SK-N-SH (cell line): ENCODE data around the gene PIK3IP1.

Experiments used
- CTCF ChIP-seq: fragments of 200-600 bp; sonication (generic); IDR thresholded peaks from 2 replicates; pipeline ENCODE4 v1.6.1; 2017; ENCODE audit warnings: antibody characterized with exemption, mild to moderate bottlenecking, moderate library complexity
- EP300 ChIP-seq, 2 experiments: IDR thresholded peaks; 2 replicates each; pipeline versions ENCODE4 v1.4.0 to v1.6.1; 2012; ENCODE audit warnings: borderline replicate concordance in 1 of 2, low read depth in 1 of 2, low read length in 1 of 2
- GATA2 ChIP-seq: sonication (generic); formaldehyde crosslinking; IDR thresholded peaks from 2 replicates; pipeline ENCODE4 v1.5.0; 2020; ENCODE audit warnings: mild to moderate bottlenecking, missing genetic modification reagents
- MXI1 ChIP-seq: IDR thresholded peaks from 2 replicates; pipeline ENCODE4 v1.6.1; 2012; ENCODE audit warnings: mild to moderate bottlenecking, low read depth, low read length, improper control_type of control experiment
- NFIC ChIP-seq: IDR thresholded peaks from 2 replicates; pipeline ENCODE4 v1.4.0; 2012; ENCODE audit warnings: borderline replicate concordance
- NRF1 ChIP-seq: IDR thresholded peaks from 2 replicates; pipeline ENCODE4 v1.6.1; 2012; ENCODE audit warnings: low read depth, mild to moderate bottlenecking, low read length
- RAD21 ChIP-seq: IDR thresholded peaks from 2 replicates; pipeline ENCODE4 v1.6.1; 2012; ENCODE audit warnings: mild to moderate bottlenecking, low read length
- RCOR1 ChIP-seq: fragments of 150-350 bp; IDR thresholded peaks from 2 replicates; pipeline ENCODE4 v1.6.1; 2017; ENCODE audit warnings: antibody characterized with exemption, low read length
- REST ChIP-seq: IDR thresholded peaks from 2 replicates; pipeline ENCODE4 v1.6.1; 2012; ENCODE audit warnings: mild to moderate bottlenecking, low read depth, low read length, moderate library complexity
- RFX5 ChIP-seq: IDR thresholded peaks from 2 replicates; pipeline ENCODE4 v1.6.1; 2012; ENCODE audit warnings: mild to moderate bottlenecking, improper control_type of control experiment, low read length
- SIN3A ChIP-seq: IDR thresholded peaks from 2 replicates; pipeline ENCODE4 v1.6.1; 2012; ENCODE audit warnings: low read depth, mild to moderate bottlenecking, low read length, moderate library complexity, borderline replicate concordance
- YY1 ChIP-seq: IDR thresholded peaks from 2 replicates; pipeline ENCODE4 v1.4.0; 2012; ENCODE audit warnings: low read depth, mild to moderate bottlenecking
- ZBTB33 ChIP-seq: IDR thresholded peaks from 2 replicates; pipeline ENCODE4 v1.4.0; 2012; ENCODE audit warnings: low read depth, borderline replicate concordance

- TF ChIP-seq EP300 (IDR thresholded peaks at IDR 0.05; ENCODE audit: borderline replicate concordance in 1 of 2, low read depth in 1 of 2, low read length in 1 of 2) (no peak), REST (no peak), ZBTB33 (no peak), CTCF (no peak), YY1 (no peak), SIN3A (no peak), RAD21 (no peak), GATA2 (CRISPR knock-in tag) (no peak), RFX5 (no peak), RCOR1 (no peak), NRF1 (no peak), MXI1 (no peak), NFIC (no peak)
These were observed 44.9 kb upstream of the PIK3IP1 start for GRCh38 chr22:31337178-31337577.
